MM.1S (cell line): ENCODE data around the gene CELF2.
"Not testable (repeated sequence)": the region's sequence is repeated elsewhere in the genome, so short reads cannot be mapped to it uniquely, and the experiment has no call there.

Experiments
- EZH2phosphoT487 ChIP-seq: fragments of 300-600 bp; sonication (generic); IDR thresholded peaks from 2 replicates; pipeline ENCODE4 v1.6.1; 2018; ENCODE audit warnings: antibody characterized with exemption, low read length
- TF ChIP-seq, protein P1 (sequence below): fragments of 300-600 bp; sonication (generic); IDR thresholded peaks from 2 replicates; pipeline ENCODE4 v1.5.1; 2016; ENCODE audit warnings: antibody characterized with exemption, low read length, mixed read lengths

DNA sequence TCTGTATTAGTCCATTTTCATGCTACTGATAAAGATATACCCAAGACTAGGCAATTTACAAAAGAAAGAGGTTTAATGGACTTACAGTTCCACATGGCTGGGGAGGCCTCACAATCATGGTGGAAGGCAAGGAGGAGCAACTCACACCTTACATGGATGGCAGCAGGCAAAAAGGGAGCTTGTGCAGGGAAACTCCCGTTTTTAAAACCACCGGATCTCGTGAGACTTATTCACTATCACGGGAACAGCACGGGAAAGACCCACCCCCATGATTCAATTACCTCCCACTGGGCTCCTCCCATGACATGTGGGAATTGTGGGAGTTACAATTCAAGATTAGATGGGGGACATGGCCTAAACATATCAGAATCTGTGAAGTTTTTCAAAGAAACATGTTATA, 329.9 kb downstream of the CELF2 start:
- TF ChIP-seq, protein P1, sequence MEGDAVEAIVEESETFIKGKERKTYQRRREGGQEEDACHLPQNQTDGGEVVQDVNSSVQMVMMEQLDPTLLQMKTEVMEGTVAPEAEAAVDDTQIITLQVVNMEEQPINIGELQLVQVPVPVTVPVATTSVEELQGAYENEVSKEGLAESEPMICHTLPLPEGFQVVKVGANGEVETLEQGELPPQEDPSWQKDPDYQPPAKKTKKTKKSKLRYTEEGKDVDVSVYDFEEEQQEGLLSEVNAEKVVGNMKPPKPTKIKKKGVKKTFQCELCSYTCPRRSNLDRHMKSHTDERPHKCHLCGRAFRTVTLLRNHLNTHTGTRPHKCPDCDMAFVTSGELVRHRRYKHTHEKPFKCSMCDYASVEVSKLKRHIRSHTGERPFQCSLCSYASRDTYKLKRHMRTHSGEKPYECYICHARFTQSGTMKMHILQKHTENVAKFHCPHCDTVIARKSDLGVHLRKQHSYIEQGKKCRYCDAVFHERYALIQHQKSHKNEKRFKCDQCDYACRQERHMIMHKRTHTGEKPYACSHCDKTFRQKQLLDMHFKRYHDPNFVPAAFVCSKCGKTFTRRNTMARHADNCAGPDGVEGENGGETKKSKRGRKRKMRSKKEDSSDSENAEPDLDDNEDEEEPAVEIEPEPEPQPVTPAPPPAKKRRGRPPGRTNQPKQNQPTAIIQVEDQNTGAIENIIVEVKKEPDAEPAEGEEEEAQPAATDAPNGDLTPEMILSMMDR, result not testable (repeated sequence)
- not testable (repeated sequence) for TF ChIP-seq EZH2phosphoT487
